ENCODE data around the gene MDGA2.

- TF ChIP-seq CTCF (conservative IDR thresholded peaks at IDR 0.05; ENCODE audit: low read depth, low read length) (no peak), POLR2A (IDR thresholded peaks at IDR 0.05; ENCODE audit: low read depth, low read length) (no peak), NFE2L2 (IDR thresholded peaks at IDR 0.05; ENCODE audit: low read depth, low read length) (no peak), ELK1 (IDR thresholded peaks at IDR 0.05; ENCODE audit: borderline replicate concordance, low read depth, low read length) (no peak), USF2 (IDR thresholded peaks at IDR 0.05; ENCODE audit: low read depth, low read length) (no peak), SMC3 (IDR thresholded peaks at IDR 0.05; ENCODE audit: low read depth, low read length) (no peak), RAD21 (IDR thresholded peaks at IDR 0.05; ENCODE audit: low read length) (no peak), RCOR1 (IDR thresholded peaks at IDR 0.05; ENCODE audit: insufficient replicate concordance, low read length) (no peak), FOS (IDR thresholded peaks at IDR 0.05; ENCODE audit: low read depth, low read length) (no peak), RFX5 (IDR thresholded peaks at IDR 0.05; ENCODE audit: low read depth, low read length) (no peak), MAFK (IDR thresholded peaks at IDR 0.05; ENCODE audit: low read depth, low read length) (no peak), MXI1 (IDR thresholded peaks at IDR 0.05; ENCODE audit: borderline replicate concordance, low read depth, low read length) (no peak), CEBPB (IDR thresholded peaks at IDR 0.05; ENCODE audit: low read depth, low read length) (no peak), CHD1 (IDR thresholded peaks at IDR 0.05; ENCODE audit: low read depth, low read length) (no peak)
Measured at GRCh38 chr14:47549886-47550285, 125.5 kb downstream of the MDGA2 start.

All from IMR-90 (cell line).